ENCODE data around the gene CLIC4. TPM values are rescaled to one million over a fixed set of nuclear protein-coding genes. Genes with fewer than 3 reads are reported as not detected.

CLIC4 gene
- total and polyA plus RNA-seq, 10 of the 15 experiments (the other 5 are each of a cell fraction or from before 2014, with no cell fraction given) = 20.4 to 107 (median 69.6) TPM

- TF ChIP-seq ZBTB11 (CRISPR knock-in tag; IDR thresholded peaks at IDR 0.05) (no peak), NFXL1 (IDR thresholded peaks at IDR 0.05; ENCODE audit: borderline replicate concordance) (no peak), IRF3 (IDR thresholded peaks at IDR 0.05) (no peak), IKZF1 (conservative IDR thresholded peaks at IDR 0.05) (no peak)
Observed at GRCh38 chr1:24751833-24752232, 6.6 kb downstream of the CLIC4 start (continued).

- H3K4me1 ChIP-seq (ENCODE audit: control insufficient read depth, insufficient read depth, low read length) = peaks cover 9% of the 10 kb centered on the region; the same call in 1 of the 2 replicates
- no peaks in the 10 kb centered on the region; the same call in 1 of the 2 replicates for H4K20me1 ChIP-seq (ENCODE audit: control insufficient read depth, insufficient read depth)
- TF ChIP-seq RCOR1 (conservative IDR thresholded peaks at IDR 0.05; ENCODE audit: low read depth, low read length) = no peak
- no peak for TF ChIP-seq MEF2B (IDR thresholded peaks at IDR 0.05; ENCODE audit: partially characterized antibody, poor library complexity, severe bottlenecking)
- no peak for TF ChIP-seq HDAC6 (IDR thresholded peaks at IDR 0.05; ENCODE audit: unreplicated experiment)
- no peak for TF ChIP-seq TCF12 (IDR thresholded peaks at IDR 0.05; ENCODE audit: low read depth, low read length)
- TF ChIP-seq HDAC2 (IDR thresholded peaks at IDR 0.05) = no peak
- TF ChIP-seq KAT2A (conservative IDR thresholded peaks at IDR 0.05; ENCODE audit: control insufficient read depth, low read depth, low read length) = no peak
- TF ChIP-seq BHLHE40 (IDR thresholded peaks at IDR 0.05; ENCODE audit: borderline replicate concordance in 1 of 2, low read depth in 2 of 2, low read length in 1 of 2) = no peak
- TF ChIP-seq ZNF622 (IDR thresholded peaks at IDR 0.05) = no peak
- TF ChIP-seq IRF3 (IDR thresholded peaks at IDR 0.05) = no peak
- no peak for TF ChIP-seq SUPT20H (IDR thresholded peaks at IDR 0.05; ENCODE audit: borderline replicate concordance, control insufficient read depth, low read depth, low read length)
Observed at GRCh38 chr1:24752305-24752704, 7.1 kb downstream of the CLIC4 start.

More at GRCh38 chr1:24752305-24752704, 7.1 kb downstream of the CLIC4 start:
- H3K4me2 ChIP-seq (ENCODE audit: control insufficient read depth, insufficient read depth) = no peak overlapping the region
- intact Hi-C loops (cut with micrococcal nuclease; ENCODE audit: unreplicated experiment) = no loop called here
- CTCF ChIA-PET = interaction anchor here (0.7 to 2.2 kb wide), 11 partner anchors 11 to 336 kb away, joined by 3 to 18 read pairs (median 3); no protein-coding TSS in a partner anchor
- SMC1A ChIA-PET (ENCODE audit: uncharacterized antibody, unreplicated experiment) = interaction anchor here (0.7 to 9.5 kb wide), 16 partner anchors 9 to 83 kb away, joined by 3 to 174 read pairs (median 5); no protein-coding TSS in a partner anchor
- POLR2A ChIA-PET = interaction anchor here (0.5 to 1.7 kb wide), 5 partner anchors 11 to 58 kb away, joined by 3 to 14 read pairs (median 3); no protein-coding TSS in a partner anchor
- BruUV-seq (replicated peaks) = no TSS peak
- DNase-seq (ENCODE audit: low read depth, low spot score) (no peak), FAIRE-seq (no peak), ATAC-seq (0 out of 3 replicates have a peak, but pooled peaks have one; percentile 2)
- no peaks in the 10 kb centered on the region; the same call in 2 of the 3 replicates for H3K9me3 ChIP-seq (replicated peaks; ENCODE audit: control insufficient read depth, insufficient read depth, low read length)
- RAD21 ChIA-PET (ENCODE audit: unreplicated experiment) = interaction anchor here (0.5 to 2.1 kb wide), 7 partner anchors 11 to 78 kb away, joined by 3 to 21 read pairs (median 3); no protein-coding TSS in a partner anchor
- 80% methylated on average over 3 of the region's 3 CpGs for WGBS (ENCODE audit: insufficient coverage, insufficient replicate concordance, low lambda C conversion rate, missing lambda C conversion rate)
- no peaks in the 10 kb centered on the region for H3K27me3 ChIP-seq (replicated peaks in 1 of 2; ENCODE audit: control insufficient read depth in 2 of 2, insufficient read depth in 2 of 2, low read length in 1 of 2)
- H3K9ac ChIP-seq (ENCODE audit: control insufficient read depth, insufficient read depth, low read length) = no peak overlapping the region
- no peak overlapping the region for H2AFZ ChIP-seq (ENCODE audit: control insufficient read depth, low read depth, low read length)
- H3K27ac ChIP-seq (ENCODE audit: control insufficient read depth, insufficient read depth) = no peak overlapping the region
- in situ Hi-C loops (cut with MboI) = no loop called here
- H3K36me3 ChIP-seq (ENCODE audit: control insufficient read depth in 2 of 2, insufficient read depth in 2 of 2, low read length in 1 of 2) = peaks cover 0 to 6% of the 10 kb centered on the region in 2 experiments; a peak in 1 of 4 replicates
- H3K4me3 ChIP-seq = no peak overlapping the region
- peaks cover 68% of the 10 kb centered on the region for H3K79me2 ChIP-seq (ENCODE audit: control insufficient read depth, insufficient read depth, low read length)
